Esophagus squamous epithelium (tissue), 5 donors: Measurements from ENCODE around the gene KCNMA1. TPM values are rescaled to one million over a fixed set of nuclear protein-coding genes. Genes with fewer than 3 reads are reported as not detected.
A peak's percentile ranks its signal among the peaks of the same experiment; 100 is the strongest.

ENCODE experiments used
- DNase-seq: peaks from one replicate; lab custom pipeline; 2025; lab: John Stamatoyannopoulos, UW
- H3K27ac ChIP-seq, 4 donors: fragments of 200-600 bp; sonication (generic); one replicate each; pipeline ENCODE4 v1.5.1; 2016 to 2019; ENCODE audit warnings: mild to moderate bottlenecking in 1 of 4
- H3K27me3 ChIP-seq, 4 donors: fragments of 200-600 bp; sonication (generic); 1 replicate in 3 of 4; 2 replicates in 1 of 4; pipeline versions ENCODE4 v1.5.1 to v1.6.0; 2017 to 2021; ENCODE audit warnings: antibody characterized with exemption in 1 of 4
- H3K36me3 ChIP-seq, 3 donors: fragments of 200-600 bp; sonication (generic); one replicate each; pipeline ENCODE4 v1.5.1; 2016 to 2019
- H3K4me1 ChIP-seq, 3 donors: fragments of 200-600 bp; sonication (generic); one replicate each; pipeline ENCODE4 v1.5.1; 2017 to 2019
- H3K4me3 ChIP-seq, 4 donors: fragments of 200-600 bp; sonication (generic); 1 replicate in 3 of 4; 2 replicates in 1 of 4; pipeline ENCODE4 v1.5.1; 2016 to 2019; ENCODE audit warnings: mild to moderate bottlenecking in 2 of 4, moderate library complexity in 1 of 4
- H3K9me3 ChIP-seq, 3 donors: fragments of 200-600 bp; sonication (generic); one replicate each; pipeline ENCODE4 v1.5.1; 2016 to 2019
- POLR2A ChIP-seq, 4 donors: fragments of 450-650 bp; IDR thresholded peaks; one replicate each; pipeline ENCODE4 v1.6.1; 2017; ENCODE audit warnings: antibody characterized with exemption in 4 of 4, mild to moderate bottlenecking in 4 of 4, moderate library complexity in 3 of 4
- WGBS, 2 donors: methylation state at CpG; one replicate each; pipeline ENCODE4 v1.1.5; 2018; 5-methylcytosine and 5-hydroxymethylcytosine counted together
- intact Hi-C: fragments of 100-400 bp; cut with DNase I; formaldehyde crosslinking; loops from one replicate; pipeline ENCODE4 v1.15.0; 2022
- total RNA-seq, 4 donors: library from RNA; depleted of rRNA; stranded (reverse); fragments of >200 nt; gene quantifications; one replicate each; pipeline ENCODE4 v1.1.0, GENCODE V29; 2016
- TF ChIP-seq, protein P1 (sequence below), 6 experiments: fragments of 450-650 bp in 4 of 6; fragments of 200-600 bp in 2 of 6; sonication (generic) in 2 of 6; IDR thresholded peaks; one replicate each; pipeline ENCODE4 v1.5.1; 2016 to 2019; ENCODE audit warnings: antibody characterized with exemption in 6 of 6, mild to moderate bottlenecking in 4 of 6, moderate library complexity in 4 of 6
- donor health status: DM: yes; HTN: yes; CAD: no.

Gene KCNMA1
- total RNA-seq, 4 donors from 2014 or later: 7.5 to 74.2 (median 18.0) TPM

DNA sequence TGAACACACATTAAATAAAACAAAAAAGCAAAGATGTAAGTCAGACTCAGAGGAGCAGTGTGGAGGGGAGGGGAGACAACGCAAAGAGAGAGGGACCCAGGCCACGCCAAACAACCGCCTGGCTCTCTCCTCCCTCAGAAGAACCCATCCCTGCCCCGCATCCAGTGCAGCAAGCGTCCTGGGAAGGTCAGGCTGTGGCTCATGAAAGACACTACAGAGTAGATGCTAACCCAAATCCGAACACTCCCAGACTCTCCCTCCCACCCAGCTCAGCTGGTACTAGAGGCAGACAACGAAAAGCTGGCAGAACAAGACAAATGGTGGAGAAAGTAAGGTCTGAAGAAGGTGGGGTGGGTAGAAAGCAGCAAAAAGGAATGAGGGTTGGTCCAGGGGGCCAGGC, 39.0 kb downstream of the KCNMA1 start:
- TF ChIP-seq, protein P1, sequence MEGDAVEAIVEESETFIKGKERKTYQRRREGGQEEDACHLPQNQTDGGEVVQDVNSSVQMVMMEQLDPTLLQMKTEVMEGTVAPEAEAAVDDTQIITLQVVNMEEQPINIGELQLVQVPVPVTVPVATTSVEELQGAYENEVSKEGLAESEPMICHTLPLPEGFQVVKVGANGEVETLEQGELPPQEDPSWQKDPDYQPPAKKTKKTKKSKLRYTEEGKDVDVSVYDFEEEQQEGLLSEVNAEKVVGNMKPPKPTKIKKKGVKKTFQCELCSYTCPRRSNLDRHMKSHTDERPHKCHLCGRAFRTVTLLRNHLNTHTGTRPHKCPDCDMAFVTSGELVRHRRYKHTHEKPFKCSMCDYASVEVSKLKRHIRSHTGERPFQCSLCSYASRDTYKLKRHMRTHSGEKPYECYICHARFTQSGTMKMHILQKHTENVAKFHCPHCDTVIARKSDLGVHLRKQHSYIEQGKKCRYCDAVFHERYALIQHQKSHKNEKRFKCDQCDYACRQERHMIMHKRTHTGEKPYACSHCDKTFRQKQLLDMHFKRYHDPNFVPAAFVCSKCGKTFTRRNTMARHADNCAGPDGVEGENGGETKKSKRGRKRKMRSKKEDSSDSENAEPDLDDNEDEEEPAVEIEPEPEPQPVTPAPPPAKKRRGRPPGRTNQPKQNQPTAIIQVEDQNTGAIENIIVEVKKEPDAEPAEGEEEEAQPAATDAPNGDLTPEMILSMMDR (IDR thresholded peaks at IDR 0.05): no peak
- no peak for TF ChIP-seq POLR2A (IDR thresholded peaks at IDR 0.05)
- Histone ChIP-seq H3K36me3 (no peaks in the 10 kb centered on the region), H3K9me3 (no peaks in the 10 kb centered on the region), H3K27me3 (no peaks in the 10 kb centered on the region), H3K27ac (peak overlapping the region in 1 of 4 donors; percentile 44), H3K4me1 (peaks cover 13 to 30% (median 15%) of the 10 kb centered on the region in 3 donors), H3K4me3 (no peak overlapping the region)
- 54 to 70% methylated on average over 5 to 7 of the region's 7 CpGs for whole genome bisulfite sequencing, 2 donors
- no peak for DNase-seq
- intact Hi-C loops: no loop called here

DNA sequence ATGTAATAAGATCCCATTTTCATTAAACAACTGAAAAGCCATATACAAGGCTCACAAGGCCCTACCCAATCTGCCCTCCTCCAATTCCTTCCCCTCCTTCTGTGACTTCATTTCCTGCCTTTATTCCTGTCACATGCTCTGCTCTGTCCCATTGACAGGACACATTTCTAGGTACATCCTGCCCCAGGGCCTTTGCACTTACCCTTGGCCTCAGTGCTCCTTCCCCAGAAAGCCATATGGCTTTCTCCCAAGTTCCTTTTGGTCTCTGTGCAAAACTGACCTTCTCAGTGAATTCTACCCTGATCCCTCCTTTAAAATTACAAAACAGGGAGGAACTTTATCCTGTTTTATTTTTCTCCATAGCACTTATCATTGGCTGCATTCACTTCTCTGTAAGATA, 40.0 kb downstream of the KCNMA1 start:
- no peak for DNase-seq
- TF ChIP-seq POLR2A (IDR thresholded peaks at IDR 0.05): no peak
- TF ChIP-seq, protein P1 (IDR thresholded peaks at IDR 0.05): no peak
- Histone ChIP-seq H3K36me3 (no peaks in the 10 kb centered on the region), H3K27ac (no peak overlapping the region), H3K4me3 (no peak overlapping the region), H3K27me3 (no peaks in the 10 kb centered on the region), H3K9me3 (no peaks in the 10 kb centered on the region), H3K4me1 (peaks cover 12 to 30% (median 20%) of the 10 kb centered on the region in 3 donors)
- intact Hi-C loops: no loop called here

DNA sequence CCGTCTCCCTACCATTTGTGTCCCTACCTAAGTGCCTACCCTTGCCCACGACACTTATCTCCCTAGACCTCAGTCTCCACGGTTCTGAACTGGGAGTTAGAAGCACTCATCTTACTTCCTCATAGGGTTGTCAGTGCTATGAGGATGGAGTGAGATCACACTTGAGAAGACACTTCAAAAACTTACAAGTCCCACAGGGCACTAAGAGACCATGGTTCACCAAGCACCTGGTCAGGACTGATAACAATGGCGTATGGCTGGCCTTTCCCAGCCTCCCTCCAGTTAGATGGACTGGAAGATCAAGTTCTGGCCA, 43.2 kb downstream of the KCNMA1 start:
- no peak for DNase-seq
- Histone ChIP-seq H3K4me1 (peaks cover 14 to 40% (median 28%) of the 10 kb centered on the region in 3 donors), H3K36me3 (no peaks in the 10 kb centered on the region), H3K27ac (peak overlapping the region in 3 of 4 donors; percentile 17 to 79 (median 49)), H3K4me3 (no peak overlapping the region), H3K9me3 (no peaks in the 10 kb centered on the region), H3K27me3 (no peaks in the 10 kb centered on the region)
- TF ChIP-seq, protein P1 (IDR thresholded peaks at IDR 0.05): no peak
- intact Hi-C loops: no loop called here
- WGBS, 2 donors: 81 to 87% methylated on average over 4 of the region's 4 CpGs

DNA sequence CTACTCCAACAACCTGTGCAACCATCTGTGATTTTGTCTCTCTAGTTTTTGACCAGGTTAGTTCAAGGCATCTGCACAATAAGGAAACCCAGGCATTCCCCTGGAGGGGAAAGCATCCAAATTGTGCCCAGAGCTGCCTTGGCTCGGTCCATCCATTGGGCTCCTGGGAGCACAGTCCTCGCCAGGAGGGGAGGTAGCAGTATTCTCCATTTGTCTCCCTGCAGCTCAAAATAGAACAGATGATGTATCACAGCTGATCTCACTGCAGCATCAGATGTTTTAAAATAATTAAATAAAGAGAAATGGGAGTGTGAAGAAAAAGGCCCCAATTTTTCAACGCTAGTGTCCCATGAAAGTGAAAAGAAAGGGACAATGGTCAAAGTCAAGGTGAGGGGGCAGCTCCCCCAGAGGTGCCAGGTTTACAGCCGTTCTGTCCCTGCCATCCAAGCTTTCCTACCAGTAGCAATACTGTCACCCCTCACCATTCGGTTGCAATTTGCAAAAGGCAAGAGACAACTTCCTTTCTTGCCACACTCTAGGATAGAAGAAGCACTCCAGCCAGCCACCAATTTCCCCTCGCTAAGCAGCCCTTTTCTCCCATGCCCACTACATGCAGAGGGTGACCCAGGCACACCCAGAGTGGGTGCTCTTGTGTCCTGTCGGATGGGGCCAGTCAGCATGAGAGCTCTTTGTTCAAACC, 43.7 kb downstream of the KCNMA1 start:
- no peaks in the 10 kb centered on the region for H3K27me3 ChIP-seq
- H3K4me3 ChIP-seq: no peak overlapping the region
- H3K4me1 ChIP-seq: peaks cover 14 to 40% (median 28%) of the 10 kb centered on the region in 3 donors
- H3K27ac ChIP-seq: peak overlapping the region in 3 of 4 donors; percentile 67 to 79 (median 71)
- no peaks in the 10 kb centered on the region for H3K9me3 ChIP-seq
- DNase-seq: no peak
- intact Hi-C loops: no loop called here
- no peaks in the 10 kb centered on the region for H3K36me3 ChIP-seq
- TF ChIP-seq, protein P1 (IDR thresholded peaks at IDR 0.05): no peak
- no peak for TF ChIP-seq POLR2A (IDR thresholded peaks at IDR 0.05)
- WGBS, 2 donors: 71 to 75% methylated on average over 7 of the region's 7 CpGs

DNA sequence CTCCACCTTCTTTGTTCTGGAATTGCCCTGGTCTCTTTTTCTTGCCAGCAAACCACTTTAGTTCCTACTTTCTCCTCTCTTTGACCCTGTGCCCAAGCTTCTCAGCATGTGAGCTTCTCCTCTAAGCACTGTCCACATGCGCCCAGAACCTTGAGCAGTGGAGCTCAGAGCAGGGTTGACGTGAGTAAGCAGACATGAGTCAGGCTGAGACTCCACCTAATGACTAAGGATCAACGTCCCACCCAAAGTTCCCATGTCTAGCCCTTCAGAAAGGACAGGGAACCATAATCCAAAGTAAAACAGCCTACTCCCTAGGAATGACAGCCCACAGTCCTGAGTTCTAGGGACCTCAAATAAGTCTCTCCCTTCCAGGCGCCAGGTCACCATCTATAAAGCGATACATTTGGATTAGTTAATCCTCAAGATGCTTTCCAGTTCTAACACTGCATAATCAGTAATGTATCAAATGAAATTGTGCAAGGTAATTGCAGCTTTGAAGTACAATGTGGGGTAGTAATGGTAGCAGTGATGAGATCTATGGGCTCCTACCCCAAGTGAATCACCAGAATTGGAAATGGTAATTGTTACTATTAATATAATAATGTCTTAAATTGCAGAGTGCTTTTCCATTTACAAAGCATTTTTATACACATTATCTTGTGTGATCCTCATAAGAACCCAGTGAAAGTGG, 44.5 kb downstream of the KCNMA1 start:
- Histone ChIP-seq H3K27ac (peak overlapping the region; percentile 60 to 79 (median 69)), H3K4me3 (no peak overlapping the region), H3K36me3 (no peaks in the 10 kb centered on the region), H3K9me3 (no peaks in the 10 kb centered on the region), H3K27me3 (no peaks in the 10 kb centered on the region), H3K4me1 (peaks cover 14 to 44% (median 28%) of the 10 kb centered on the region in 3 donors)
- WGBS, 2 donors: 18 to 65% methylated on average over 2 to 4 of the region's 5 CpGs
- intact Hi-C loops: no loop called here
- DNase-seq: no peak
- TF ChIP-seq, protein P1 (IDR thresholded peaks at IDR 0.05): no peak
- no peak for TF ChIP-seq POLR2A (IDR thresholded peaks at IDR 0.05)
